Neural progenitor cell (in vitro differentiated cells): ENCODE measurements around the gene GNAI2. TPM values are rescaled to one million over a fixed set of nuclear protein-coding genes. Genes with fewer than 3 reads are reported as not detected.

Experiments used
- DNase-seq: peaks from one replicate; pipeline ENCODE4 v3.0.0-alpha.2; 2016; ENCODE audit warnings: low spot score
- H2AFZ ChIP-seq: fragments of 200-600 bp; sonication (generic); replicated peaks from 2 replicates; pipeline ENCODE4 v1.6.1; 2016; ENCODE audit warnings: antibody characterized with exemption
- H3F3A ChIP-seq: fragments of 200-600 bp; sonication (generic); 2 replicates; pipeline ENCODE4 v1.6.1; 2016; ENCODE audit warnings: antibody characterized with exemption, low read depth
- H3K27ac ChIP-seq: fragments of 200-600 bp; sonication (generic); 2 replicates; pipeline ENCODE4 v1.5.1; 2016; ENCODE audit warnings: mild to moderate bottlenecking
- H3K27me3 ChIP-seq: fragments of 200-600 bp; sonication (generic); 2 replicates; pipeline ENCODE4 v1.6.1; 2016; ENCODE audit warnings: mild to moderate bottlenecking, moderate library complexity
- H3K36me3 ChIP-seq: fragments of 200-600 bp; sonication (generic); 2 replicates; pipeline ENCODE4 v1.5.1; 2016
- H3K4me1 ChIP-seq: fragments of 200-600 bp; sonication (generic); 2 replicates; pipeline ENCODE4 v1.6.1; 2016; ENCODE audit warnings: mixed run types
- H3K4me2 ChIP-seq: fragments of 200-600 bp; sonication (generic); 2 replicates; pipeline ENCODE4 v1.6.1; 2016
- H3K4me3 ChIP-seq: fragments of 200-600 bp; sonication (generic); 2 replicates; pipeline ENCODE4 v1.5.1; 2016
- H3K79me2 ChIP-seq: fragments of 200-600 bp; sonication (generic); 2 replicates; pipeline ENCODE4 v1.6.1; 2016; ENCODE audit warnings: low read depth
- H3K9ac ChIP-seq: fragments of 200-600 bp; sonication (generic); 2 replicates; pipeline ENCODE4 v1.6.1; 2016
- H3K9me3 ChIP-seq: fragments of 200-600 bp; sonication (generic); 2 replicates; pipeline ENCODE4 v1.5.1; 2016; ENCODE audit warnings: low read depth
- H4K20me1 ChIP-seq: fragments of 200-600 bp; sonication (generic); 2 replicates; pipeline ENCODE4 v1.6.1; 2016; ENCODE audit warnings: low read depth
- H3K27ac Mint-ChIP-seq: 3 replicates; pipeline ENCODE4 v1.8.0; 2021; ENCODE audit warnings: mixed read lengths
- H3K27me3 Mint-ChIP-seq: 2 replicates; pipeline ENCODE4 v1.8.0; 2022; ENCODE audit warnings: low read depth, mild to moderate bottlenecking, inconsistent platforms, moderate library complexity, mixed read lengths; ENCODE audit not compliant: insufficient read depth
- H3K36me3 Mint-ChIP-seq: 3 replicates; pipeline ENCODE4 v1.8.0; 2021; ENCODE audit warnings: mixed read lengths
- H3K4me1 Mint-ChIP-seq: 3 replicates; pipeline ENCODE4 v1.8.0; 2021; ENCODE audit warnings: mixed read lengths
- H3K4me3 Mint-ChIP-seq: 3 replicates; pipeline ENCODE4 v1.8.0; 2021; ENCODE audit warnings: mild to moderate bottlenecking, moderate library complexity, mixed read lengths
- H3K9me3 Mint-ChIP-seq: 3 replicates; pipeline ENCODE4 v1.8.0; 2020; ENCODE audit warnings: mixed read lengths
- EZH2 ChIP-seq: fragments of 200-600 bp; sonication (generic); IDR thresholded peaks from 2 replicates; pipeline ENCODE4 v1.6.1; 2017; ENCODE audit warnings: antibody characterized with exemption, mild to moderate bottlenecking, moderate library complexity
- EZH2phosphoT487 ChIP-seq: fragments of 200-600 bp; sonication (generic); IDR thresholded peaks from 2 replicates; pipeline ENCODE4 v1.6.1; 2017; ENCODE audit warnings: antibody characterized with exemption
- total RNA-seq: library from RNA; depleted of rRNA; stranded (reverse); fragments of >200 nt; gene quantifications from 2 replicates; pipeline ENCODE4 v1.2.3, GENCODE V29; 2015; ENCODE audit warnings: low replicate concordance
- TF ChIP-seq, protein P1 (sequence below): fragments of 200-600 bp; sonication (generic); IDR thresholded peaks from 2 replicates; pipeline ENCODE4 v1.5.1; 2017; ENCODE audit warnings: antibody characterized with exemption, mild to moderate bottlenecking

Gene GNAI2
- total RNA-seq, 1 donor from 2014 or later: 249 TPM

DNA sequence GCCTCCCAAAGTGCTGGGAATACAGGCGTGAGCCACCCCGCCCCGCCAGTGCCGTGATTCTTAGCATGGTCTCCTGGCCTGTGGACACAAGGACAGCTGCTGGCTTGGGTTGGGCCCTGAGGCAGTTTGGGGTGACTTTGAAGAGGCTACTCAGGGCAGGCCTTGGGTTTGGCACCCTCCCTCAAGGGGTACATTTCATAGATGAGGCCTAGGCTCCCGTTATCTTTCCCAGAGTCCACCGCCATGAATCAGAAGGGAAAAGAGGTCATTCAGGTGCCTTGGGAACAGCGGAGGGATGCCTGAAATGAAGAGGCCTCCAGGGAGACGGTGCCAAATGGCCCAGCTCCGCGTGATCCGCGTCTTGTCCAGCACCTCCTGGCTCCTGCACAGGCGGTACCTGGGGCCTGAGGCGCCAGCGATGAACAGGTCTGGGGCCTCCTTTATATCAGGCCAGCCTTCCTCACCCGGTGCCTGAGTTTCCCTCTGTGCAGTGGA, 9.3 kb downstream of the GNAI2 start:
- H3K4me3 ChIP-seq: peak overlapping the region; percentile 2

DNA sequence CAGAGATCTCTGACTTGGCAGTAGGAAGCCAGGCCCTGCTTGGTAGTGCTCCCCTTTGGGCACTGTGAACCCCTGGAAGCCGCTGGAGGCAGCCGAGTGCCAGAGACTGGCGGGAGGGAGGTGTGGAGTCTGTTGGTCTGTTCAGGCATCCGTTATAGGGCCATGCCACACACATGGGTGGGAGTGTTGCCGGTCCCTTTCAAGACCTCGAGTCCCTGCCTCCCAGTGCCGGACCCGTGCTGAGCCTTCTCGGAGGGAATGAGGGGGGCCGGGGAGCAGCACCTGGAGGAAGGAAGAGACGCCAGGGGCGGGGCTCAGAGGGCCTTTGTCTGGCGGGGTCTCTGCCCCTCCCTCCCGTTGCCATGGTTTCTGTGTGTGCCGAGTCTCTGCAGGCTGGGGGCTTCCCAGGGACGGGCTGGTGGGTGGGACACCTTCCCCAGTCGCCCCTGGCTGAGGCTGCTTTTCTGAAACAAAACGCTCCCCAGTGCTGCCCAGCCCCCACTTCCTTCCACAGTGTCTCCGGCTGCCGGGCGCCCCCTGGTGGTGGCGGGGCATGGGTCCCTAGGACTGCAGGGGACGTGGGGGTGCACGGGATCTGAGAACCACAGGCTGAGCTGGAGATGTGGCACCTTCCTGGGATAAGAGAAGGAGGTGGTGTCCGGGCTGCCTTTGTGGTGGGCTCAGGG, 10.0 kb downstream of the GNAI2 start:
- H3K4me1 Mint-ChIP-seq: peaks cover 66% of the 10 kb centered on the region
- peaks cover 46% of the 10 kb centered on the region for H3K4me1 ChIP-seq
- peaks cover 80% of the 10 kb centered on the region for H4K20me1 ChIP-seq
- H3K9ac ChIP-seq: no peak overlapping the region
- H3K27me3 ChIP-seq: no peaks in the 10 kb centered on the region
- peak overlapping the region; percentile 48 for H3K4me2 ChIP-seq
- peaks cover 7% of the 10 kb centered on the region for H3K27me3 Mint-ChIP-seq
- no peak overlapping the region for H2AFZ ChIP-seq
- DNase-seq: peak; percentile 96
- TF ChIP-seq, protein P1, sequence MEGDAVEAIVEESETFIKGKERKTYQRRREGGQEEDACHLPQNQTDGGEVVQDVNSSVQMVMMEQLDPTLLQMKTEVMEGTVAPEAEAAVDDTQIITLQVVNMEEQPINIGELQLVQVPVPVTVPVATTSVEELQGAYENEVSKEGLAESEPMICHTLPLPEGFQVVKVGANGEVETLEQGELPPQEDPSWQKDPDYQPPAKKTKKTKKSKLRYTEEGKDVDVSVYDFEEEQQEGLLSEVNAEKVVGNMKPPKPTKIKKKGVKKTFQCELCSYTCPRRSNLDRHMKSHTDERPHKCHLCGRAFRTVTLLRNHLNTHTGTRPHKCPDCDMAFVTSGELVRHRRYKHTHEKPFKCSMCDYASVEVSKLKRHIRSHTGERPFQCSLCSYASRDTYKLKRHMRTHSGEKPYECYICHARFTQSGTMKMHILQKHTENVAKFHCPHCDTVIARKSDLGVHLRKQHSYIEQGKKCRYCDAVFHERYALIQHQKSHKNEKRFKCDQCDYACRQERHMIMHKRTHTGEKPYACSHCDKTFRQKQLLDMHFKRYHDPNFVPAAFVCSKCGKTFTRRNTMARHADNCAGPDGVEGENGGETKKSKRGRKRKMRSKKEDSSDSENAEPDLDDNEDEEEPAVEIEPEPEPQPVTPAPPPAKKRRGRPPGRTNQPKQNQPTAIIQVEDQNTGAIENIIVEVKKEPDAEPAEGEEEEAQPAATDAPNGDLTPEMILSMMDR: peak; percentile 99
- no peak for TF ChIP-seq EZH2phosphoT487
- no peaks in the 10 kb centered on the region for H3K9me3 Mint-ChIP-seq
- H3K27ac Mint-ChIP-seq: peak overlapping the region; percentile 91
- peaks cover 100% of the 10 kb centered on the region for H3K79me2 ChIP-seq
- H3K36me3 ChIP-seq: no peaks in the 10 kb centered on the region
- H3K36me3 Mint-ChIP-seq: peaks cover 13% of the 10 kb centered on the region
- H3K9me3 ChIP-seq: no peaks in the 10 kb centered on the region
- H3F3A ChIP-seq: peaks cover 29% of the 10 kb centered on the region
- peak overlapping the region; percentile 2 for H3K4me3 ChIP-seq
- peak overlapping the region; percentile 50 for H3K4me3 Mint-ChIP-seq
- H3K27ac ChIP-seq: peak overlapping the region; percentile 92

More for the DNA sequence above, 9.3 kb downstream of the GNAI2 start:
- TF ChIP-seq EZH2phosphoT487 (no peak), EZH2 (no peak)
- TF ChIP-seq, protein P1: no peak
- no peaks in the 10 kb centered on the region for H3K9me3 ChIP-seq
- peak overlapping the region; percentile 48 for H3K4me2 ChIP-seq
- peak overlapping the region; percentile 91 for H3K27ac Mint-ChIP-seq
- H3K36me3 Mint-ChIP-seq: peaks cover 12% of the 10 kb centered on the region
- H3K4me1 Mint-ChIP-seq: peaks cover 68% of the 10 kb centered on the region
- no peak overlapping the region for H3K9ac ChIP-seq
- peak overlapping the region; percentile 69 for H3K4me3 Mint-ChIP-seq
- peak overlapping the region; percentile 92 for H3K27ac ChIP-seq
- H3K27me3 Mint-ChIP-seq: peaks cover 7% of the 10 kb centered on the region
- no peaks in the 10 kb centered on the region for H3K9me3 Mint-ChIP-seq
- peaks cover 100% of the 10 kb centered on the region for H3K79me2 ChIP-seq
- H2AFZ ChIP-seq: no peak overlapping the region
- H3F3A ChIP-seq: peaks cover 36% of the 10 kb centered on the region
- H3K27me3 ChIP-seq: no peaks in the 10 kb centered on the region
- H4K20me1 ChIP-seq: peaks cover 79% of the 10 kb centered on the region
- peak; percentile 32 for DNase-seq
- peaks cover 53% of the 10 kb centered on the region for H3K4me1 ChIP-seq
- H3K36me3 ChIP-seq: no peaks in the 10 kb centered on the region

DNA sequence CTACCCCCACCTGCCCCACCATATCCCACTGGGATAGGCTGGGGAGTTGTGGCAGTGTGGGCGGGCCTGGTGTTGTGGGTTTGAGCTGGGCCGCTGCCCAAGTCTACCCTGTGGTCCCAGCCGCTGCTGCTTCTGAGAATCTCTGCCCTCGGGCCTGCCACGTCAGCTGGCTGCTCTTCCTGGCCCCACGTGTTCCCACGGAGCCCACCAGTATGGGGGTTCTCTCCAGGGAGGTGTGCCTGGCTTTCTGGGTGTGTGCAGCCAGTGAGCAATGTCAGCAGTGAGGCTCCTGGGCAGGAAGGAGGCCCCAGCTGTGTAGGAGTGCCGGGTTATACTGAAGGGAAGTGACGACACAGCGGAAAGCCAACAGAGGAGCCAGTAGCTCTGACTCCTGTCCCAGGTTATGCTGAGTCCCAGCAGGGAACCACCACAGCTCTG, 10.5 kb downstream of the GNAI2 start:
- Histone ChIP-seq H3K4me2 (peak overlapping the region; percentile 48), H3K27me3 (no peaks in the 10 kb centered on the region), H3K4me3 (no peak overlapping the region), H3K9me3 (no peaks in the 10 kb centered on the region), H3K4me1 (peaks cover 42% of the 10 kb centered on the region), H3F3A (peaks cover 25% of the 10 kb centered on the region), H4K20me1 (peaks cover 82% of the 10 kb centered on the region), H3K27ac (peak overlapping the region; percentile 57), H3K79me2 (peaks cover 100% of the 10 kb centered on the region), H2AFZ (no peak overlapping the region), H3K36me3 (no peaks in the 10 kb centered on the region), H3K9ac (no peak overlapping the region)
- Mint-ChIP-seq H3K4me3 (peak overlapping the region; percentile 60), H3K36me3 (peaks cover 15% of the 10 kb centered on the region), H3K9me3 (no peaks in the 10 kb centered on the region), H3K27me3 (peaks cover 5% of the 10 kb centered on the region), H3K27ac (peak overlapping the region; percentile 91), H3K4me1 (peaks cover 65% of the 10 kb centered on the region)
- DNase-seq: peak; percentile 47
- TF ChIP-seq EZH2phosphoT487: no peak
- no peak for TF ChIP-seq EZH2
- TF ChIP-seq, protein P1: no peak
